HepG2 (cell line): ENCODE results near the gene STKLD1. TPM values are rescaled to one million over a fixed set of nuclear protein-coding genes. Genes with fewer than 3 reads are reported as not detected.

Source experiments
- ADNP ChIP-seq: sonication (generic); formaldehyde crosslinking; IDR thresholded peaks from 2 replicates; pipeline ENCODE4 v1.4.0; 2020; ENCODE audit warnings: missing genetic modification reagents
- AKAP8 ChIP-seq: sonication (generic); formaldehyde crosslinking; IDR thresholded peaks from 2 replicates; pipeline ENCODE4 v1.5.1; 2020; ENCODE audit warnings: mild to moderate bottlenecking, missing genetic modification reagents
- BATF2 ChIP-seq: sonication (generic); formaldehyde crosslinking; IDR thresholded peaks from 2 replicates; pipeline ENCODE4 v1.8.0; 2022; ENCODE audit warnings: mild to moderate bottlenecking, missing genetic modification reagents, moderate library complexity
- CREBL2 ChIP-seq: sonication (generic); formaldehyde crosslinking; IDR thresholded peaks from 2 replicates; pipeline ENCODE4 v1.8.1; 2023; ENCODE audit warnings: missing genetic modification reagents, mild to moderate bottlenecking, borderline replicate concordance
- GABPA ChIP-seq, 2 experiments: IDR thresholded peaks; 2 replicates each; pipeline ENCODE4 v1.6.1; 2011 to 2016; ENCODE audit warnings: low read depth in 2 of 2, low read length in 1 of 2, missing biosample characterization in 1 of 2, missing genetic modification characterization in 1 of 2
- HCFC1 ChIP-seq: fragments of 150-350 bp; IDR thresholded peaks from 2 replicates; pipeline ENCODE4 v1.6.1; 2014; ENCODE audit warnings: low read depth, low read length
- JDP2 ChIP-seq: sonication (generic); formaldehyde crosslinking; IDR thresholded peaks from 2 replicates; pipeline ENCODE4 v1.8.1; 2022; ENCODE audit warnings: missing genetic modification reagents, borderline replicate concordance
- KDM1A ChIP-seq: IDR thresholded peaks from 2 replicates; pipeline ENCODE4 v1.6.1; 2016; ENCODE audit warnings: missing compliant biosample characterization
- MAZ ChIP-seq, 2 experiments: sonication (generic) in 1 of 2; formaldehyde crosslinking in 1 of 2; IDR thresholded peaks; 2 replicates each; pipeline versions ENCODE4 v1.5.0 to v1.6.1; 2012 to 2020; ENCODE audit warnings: low read depth in 2 of 2, mild to moderate bottlenecking in 2 of 2, borderline replicate concordance in 1 of 2, improper control_type of control experiment in 1 of 2, low read length in 1 of 2, missing genetic modification reagents in 1 of 2, moderate library complexity in 1 of 2
- MTF1 ChIP-seq: sonication (generic); formaldehyde crosslinking; IDR thresholded peaks from 2 replicates; pipeline ENCODE4 v1.5.0; 2020; ENCODE audit warnings: missing genetic modification reagents
- PRPF4 ChIP-seq: fragments of 200-400 bp; formaldehyde crosslinking; IDR thresholded peaks from 2 replicates; pipeline ENCODE4 v1.6.1; 2016; ENCODE audit warnings: low read length, low read depth; ENCODE audit not compliant: poor library complexity, severe bottlenecking
- SOX13 ChIP-seq, 3 experiments: fragments of 450-650 bp in 1 of 3; sonication (generic) in 1 of 3; formaldehyde crosslinking in 1 of 3; IDR thresholded peaks in 2 of 3; conservative IDR thresholded peaks in 1 of 3; 2 replicates each; pipeline versions ENCODE4 v1.5.0 to v1.6.1; 2016 to 2020; ENCODE audit warnings: antibody characterized with exemption in 1 of 3, mild to moderate bottlenecking in 1 of 3, missing compliant biosample characterization in 1 of 3, missing genetic modification reagents in 1 of 3, moderate library complexity in 1 of 3
- TBX2 ChIP-seq: sonication (generic); formaldehyde crosslinking; IDR thresholded peaks from 2 replicates; pipeline ENCODE4 v1.5.0; 2020; ENCODE audit warnings: missing genetic modification reagents, mild to moderate bottlenecking, borderline replicate concordance
- THYN1 ChIP-seq: sonication (generic); formaldehyde crosslinking; IDR thresholded peaks from 2 replicates; pipeline ENCODE4 v1.8.1; 2023; ENCODE audit warnings: low read depth, mild to moderate bottlenecking, moderate library complexity, missing genetic modification reagents, borderline replicate concordance
- ZBTB39 ChIP-seq: sonication (generic); formaldehyde crosslinking; IDR thresholded peaks from 2 replicates; pipeline ENCODE4 v1.5.0; 2020; ENCODE audit warnings: missing genetic modification reagents
- ZC3H4 ChIP-seq: sonication (generic); formaldehyde crosslinking; IDR thresholded peaks from 2 replicates; pipeline ENCODE4 v1.4.0; 2020; ENCODE audit warnings: missing genetic modification reagents, borderline replicate concordance
- ZMYM3 ChIP-seq: sonication (generic); formaldehyde crosslinking; IDR thresholded peaks from 2 replicates; pipeline ENCODE4 v1.5.1; 2020; ENCODE audit warnings: mild to moderate bottlenecking, missing genetic modification reagents
- ZNF225 ChIP-seq: sonication (generic); formaldehyde crosslinking; IDR thresholded peaks from 2 replicates; pipeline ENCODE4 v1.4.0; 2020; ENCODE audit warnings: mild to moderate bottlenecking, missing genetic modification reagents
- ZNF431 ChIP-seq: sonication (generic); formaldehyde crosslinking; IDR thresholded peaks from 2 replicates; pipeline ENCODE4 v1.9.0; 2022; ENCODE audit warnings: missing genetic modification reagents, low read depth, mild to moderate bottlenecking, borderline replicate concordance
- ZNF501 ChIP-seq: sonication (generic); formaldehyde crosslinking; IDR thresholded peaks from 2 replicates; pipeline ENCODE4 v1.5.1; 2020; ENCODE audit warnings: mild to moderate bottlenecking, moderate library complexity, missing genetic modification reagents
- ZNF770 ChIP-seq: sonication (generic); formaldehyde crosslinking; IDR thresholded peaks from 2 replicates; pipeline ENCODE4 v1.5.0; 2020; ENCODE audit warnings: mild to moderate bottlenecking, missing genetic modification reagents
- ZNF883 ChIP-seq: sonication (generic); formaldehyde crosslinking; IDR thresholded peaks from 2 replicates; pipeline ENCODE4 v1.5.1; 2020; ENCODE audit warnings: mild to moderate bottlenecking, missing genetic modification reagents; ENCODE audit errors: not compliant biosample characterization
- polyA plus RNA-seq, 8 experiments: library from polyadenylated mRNA; depleted of rRNA in 3 of 8; stranded (reverse) in 7 of 8; unstranded in 1 of 8; fragments of >200 nt; fragmentation: Illumina TruSeq in 4 of 8; extraction: Trizol in 4 of 8; gene quantifications; 2 replicates each; pipeline versions ENCODE4 v1.2.1 to v1.2.3, GENCODE V29; 2011 to 2016; ENCODE audit warnings: low read depth in 4 of 8, missing spikeins in 1 of 8, mixed read lengths in 1 of 8; ENCODE audit not compliant: insufficient read depth in 1 of 8
- total RNA-seq, 5 experiments: library from RNA; depleted of rRNA; stranded (reverse); fragments of >200 nt; fragmentation: Illumina TruSeq; extraction: Trizol; gene quantifications; 2 replicates each; pipeline ENCODE4 v1.2.3, GENCODE V29; 2016; ENCODE audit warnings: low read depth in 1 of 5

STKLD1 gene
- total and polyA plus RNA-seq, 2 of the 13 experiments (the other 11 are each of a cell fraction or from before 2014, with no cell fraction given) = 1.5 to 2.2 TPM

GRCh38 chr9:133417541-133418461, 41.6 kb downstream of the STKLD1 start, which contains the start of gene REXO4 (continued):
- TF ChIP-seq BATF2 (CRISPR knock-in tag) (peak; percentile 88; the same call in 1 of the 2 replicates), ZC3H4 (no peak), ADNP (CRISPR knock-in tag) (no peak), GABPA (IDR thresholded peaks at IDR 0.05; ENCODE audit: low read depth, low read length) (peak; percentile 90), GABPA (CRISPR knock-in tag; IDR thresholded peaks at IDR 0.05; ENCODE audit: low read depth) (peak; percentile 95), JDP2 (CRISPR knock-in tag) (no peak; the same call in 1 of the 2 replicates), MTF1 (CRISPR knock-in tag) (no peak), ZNF501 (CRISPR knock-in tag) (peak; percentile 100), ZBTB39 (CRISPR knock-in tag) (0 out of 2 replicates have a peak, but pooled peaks have one; percentile 31), CREBL2 (CRISPR knock-in tag) (no peak), TBX2 (peak; percentile 90), ZMYM3 (peak; percentile 58; the same call in 1 of the 2 replicates), THYN1 (CRISPR knock-in tag) (no peak), ZNF225 (peak; percentile 46), PRPF4 (no peak), ZNF431 (CRISPR knock-in tag) (no peak), ZNF883 (CRISPR knock-in tag) (peak; percentile 57), HCFC1 (peak; percentile 70), MAZ (IDR thresholded peaks at IDR 0.05; ENCODE audit: borderline replicate concordance, low read depth, low read length) (peak; percentile 92; the same call in 1 of the 2 replicates), MAZ (CRISPR knock-in tag; IDR thresholded peaks at IDR 0.05; ENCODE audit: low read depth) (peak; percentile 95), ZNF770 (CRISPR knock-in tag) (peak; percentile 60; the same call in 1 of the 2 replicates), AKAP8 (CRISPR knock-in tag) (peak; percentile 70; the same call in 1 of the 2 replicates), KDM1A (peak; percentile 75; the same call in 1 of the 2 replicates), SOX13 (IDR thresholded peaks at IDR 0.05) (no peak), SOX13 (CRISPR knock-in tag; conservative IDR thresholded peaks at IDR 0.05 in 1 of 2, IDR thresholded peaks at IDR 0.05 in 1 of 2) (peak in 1 of 2 experiments; percentile 63; a peak in 1 of 4 replicates)
